ENCODE results near the gene SDHAF3.
A peak's percentile ranks its signal among the peaks of the same experiment; 100 is the strongest.
"Not testable (repeated sequence)": the region's sequence is repeated elsewhere in the genome, so short reads cannot be mapped to it uniquely, and the experiment has no call there.

Gene SDHAF3

GRCh38 chr7:97117372-97118188, at the start of gene SDHAF3:
Gene SDHAF3, plus strand, starts transcription at chr7:97117698. Its CDS starts 26 bp downstream, at chr7:97117724.
- DNase-seq (ENCODE audit: low spot score): peak; percentile 99

DNA sequence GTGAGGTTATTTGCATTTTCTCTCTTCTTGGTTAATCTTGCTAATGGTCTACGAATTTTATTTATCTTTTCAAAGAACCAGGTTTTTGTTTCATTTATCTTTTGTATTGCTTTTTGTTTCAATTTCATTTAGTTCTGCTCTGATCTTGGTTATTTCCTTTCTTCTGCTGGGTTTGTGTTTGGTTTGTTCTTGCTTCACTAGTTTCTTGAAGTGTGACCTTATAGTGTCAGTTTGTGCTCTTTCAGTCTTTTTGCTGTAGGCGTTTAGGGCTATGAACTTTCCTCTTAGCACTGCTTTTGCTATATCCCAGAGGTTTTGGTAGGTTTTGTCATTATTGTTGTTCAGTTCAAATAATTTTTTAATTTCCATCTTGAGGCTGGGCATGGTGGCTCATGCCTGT, 45.5 kb upstream of the SDHAF3 start:
- DNase-seq (ENCODE audit: low spot score): not testable (repeated sequence)

DNA sequence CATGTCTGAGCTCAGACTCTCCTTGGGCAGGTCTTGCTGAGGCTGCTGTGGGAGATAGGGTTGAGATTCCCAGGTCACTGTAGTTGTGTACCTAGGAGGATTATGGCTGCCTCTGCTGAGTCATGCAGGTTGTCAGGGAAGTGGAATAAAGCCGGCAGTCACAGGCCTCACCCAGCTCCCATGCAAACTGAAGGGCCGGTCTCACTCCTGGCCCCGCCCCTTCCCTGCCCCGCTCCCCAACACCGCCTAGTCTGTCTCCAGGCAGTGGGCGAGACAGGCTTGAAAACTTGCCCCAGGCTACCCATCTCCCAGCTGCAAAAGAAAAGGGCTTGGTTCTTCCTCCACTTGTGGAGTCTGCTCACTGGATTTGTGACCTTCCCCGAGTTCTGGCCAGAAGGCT, 41.6 kb upstream of the SDHAF3 start:
- no peak for DNase-seq (ENCODE audit: low spot score)

DNA sequence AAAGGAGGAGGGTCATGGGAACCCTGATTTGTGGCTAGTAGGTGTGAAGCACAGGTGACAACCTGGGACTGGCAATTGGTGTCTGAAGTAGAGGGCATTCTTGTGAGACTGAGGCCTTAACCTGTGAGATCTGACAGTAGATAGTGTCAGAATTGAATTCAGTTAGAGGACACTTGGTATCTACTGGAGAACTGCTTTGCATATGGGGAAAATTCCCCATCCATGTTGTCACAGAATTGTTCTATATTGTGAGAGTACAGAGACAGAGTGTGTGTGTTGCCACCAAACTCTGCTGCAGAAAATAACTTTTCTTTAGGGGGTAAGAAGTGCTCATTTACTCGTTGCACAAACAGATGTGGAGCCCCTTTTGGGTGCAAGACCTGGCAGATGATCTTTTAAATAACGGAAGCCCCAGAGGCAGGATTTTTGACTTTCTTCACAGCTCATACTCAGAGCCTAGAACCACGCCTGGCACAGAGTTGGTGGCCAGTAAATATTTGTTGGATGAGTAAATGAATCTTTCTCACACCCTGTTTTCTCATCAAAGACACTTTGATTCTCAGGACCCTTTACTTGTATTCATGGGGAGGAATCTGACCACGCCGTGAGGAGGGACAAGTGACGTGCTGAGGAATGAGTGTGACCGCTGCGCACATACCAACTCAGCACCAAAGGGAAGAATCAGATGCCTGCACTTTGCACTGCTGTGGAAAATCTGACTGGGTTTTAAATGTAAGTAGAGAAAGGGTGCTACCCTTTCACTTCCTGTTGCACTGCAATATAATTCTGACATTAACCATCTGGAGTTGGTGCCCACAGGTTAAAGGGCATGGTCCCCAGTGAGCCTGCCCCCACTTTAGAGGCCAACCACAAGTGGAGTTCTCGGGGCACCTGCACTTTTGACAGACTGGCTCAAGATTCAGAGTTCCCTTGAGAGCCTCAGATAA, 39.2 kb upstream of the SDHAF3 start:
- DNase-seq (ENCODE audit: low spot score): no peak

DNA sequence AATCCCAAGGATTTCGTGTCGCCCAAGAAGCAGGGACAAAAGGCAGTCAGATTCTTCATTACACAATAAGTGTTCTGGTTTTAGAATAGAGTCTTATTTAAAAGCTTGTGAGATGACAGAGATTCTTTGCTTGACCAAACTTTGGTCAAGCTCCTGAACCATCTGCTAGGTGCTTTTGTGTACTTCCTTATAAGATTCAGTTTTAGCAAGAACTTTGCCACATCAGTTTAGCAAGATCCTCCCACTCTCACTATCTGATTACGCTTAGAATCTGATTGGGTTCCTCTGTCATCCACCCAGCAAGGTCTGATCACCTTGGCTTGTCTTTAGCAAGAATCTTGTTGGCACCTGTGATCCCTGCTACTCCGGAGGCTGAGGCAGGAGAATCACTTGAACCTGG, 38.2 kb upstream of the SDHAF3 start:
- no peak for DNase-seq (ENCODE audit: low spot score)

GRCh38 chr7:97081521-97082300, 35.8 kb upstream of the SDHAF3 start:
- DNase-seq (ENCODE audit: low spot score): no peak

DNA sequence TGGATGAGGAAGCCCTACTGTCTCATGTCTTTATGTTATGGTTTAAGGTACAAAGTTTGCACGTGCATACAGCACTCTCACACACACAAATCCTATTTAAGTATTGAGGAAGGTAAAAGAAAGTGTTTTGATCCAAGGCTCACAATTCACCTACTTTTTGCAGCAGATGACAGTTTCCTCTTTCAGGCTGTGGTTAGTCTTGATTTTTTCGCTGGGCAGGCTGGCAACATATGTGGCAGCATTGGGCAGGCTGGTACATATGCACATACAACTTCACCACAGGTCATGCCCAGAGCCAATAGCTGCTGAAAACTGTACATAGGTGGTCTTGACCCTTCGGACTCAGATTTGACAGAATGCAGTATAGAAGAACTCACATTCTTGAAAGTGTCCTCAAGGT, 29.1 kb upstream of the SDHAF3 start:
- no peak for DNase-seq (ENCODE audit: low spot score)

DNA sequence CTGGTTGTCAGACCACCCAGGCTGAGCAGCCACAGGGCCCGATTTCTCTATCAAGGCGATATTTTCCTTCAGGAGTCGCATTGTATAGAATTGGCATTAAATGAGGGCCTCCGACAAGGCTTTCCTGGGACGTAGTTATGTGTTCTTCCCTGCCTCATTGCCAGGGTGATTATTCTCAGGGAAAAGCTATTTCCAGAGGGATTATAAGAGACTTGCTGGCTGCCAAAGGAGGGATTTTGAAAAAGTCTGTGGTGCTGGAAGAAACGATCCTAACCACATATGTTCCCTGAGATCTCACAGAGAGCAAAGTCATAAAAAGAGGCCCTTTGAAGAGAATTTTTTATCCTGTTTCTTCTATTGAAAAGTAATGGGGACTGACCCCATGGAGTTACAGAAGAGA, 27.7 kb upstream of the SDHAF3 start:
- DNase-seq (ENCODE audit: low spot score): no peak

GRCh38 chr7:97090761-97091353, 26.6 kb upstream of the SDHAF3 start:
- DNase-seq (ENCODE audit: low spot score): no peak

GRCh38 chr7:97094284-97094930, 23.1 kb upstream of the SDHAF3 start:
- no peak for DNase-seq (ENCODE audit: low spot score)

DNA sequence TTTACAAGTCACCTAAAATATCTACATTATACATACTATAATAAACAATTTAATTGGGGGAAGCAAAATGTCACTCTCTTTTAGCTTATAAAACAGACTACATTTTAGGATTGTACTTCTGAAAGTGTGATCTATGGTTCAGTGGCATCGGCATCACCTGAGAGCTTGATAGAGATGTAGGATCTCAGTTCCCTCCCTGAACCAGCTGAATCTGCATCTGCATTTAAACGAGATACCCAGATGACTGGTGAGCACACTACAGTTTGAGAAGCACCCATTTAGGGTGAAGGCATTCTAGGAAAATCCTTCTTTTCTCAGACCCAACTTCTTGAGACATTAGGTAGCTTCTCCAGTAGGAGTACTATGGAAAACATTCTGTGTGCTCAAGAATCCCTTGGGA, 21.5 kb upstream of the SDHAF3 start:
- DNase-seq (ENCODE audit: low spot score): no peak

- DNase-seq (ENCODE audit: low spot score): no peak
Observed at GRCh38 chr7:97096661-97097060, 20.8 kb upstream of the SDHAF3 start.

- DNase-seq (ENCODE audit: low spot score): peak; percentile 69
Observed at GRCh38 chr7:97104719-97105238, 12.7 kb upstream of the SDHAF3 start.

- DNase-seq (ENCODE audit: low spot score): no peak
Observed at GRCh38 chr7:97107192-97107800, 10.2 kb upstream of the SDHAF3 start.

GRCh38 chr7:97116308-97116707, 1.2 kb upstream of the SDHAF3 start:
- DNase-seq (ENCODE audit: low spot score): no peak

DNA sequence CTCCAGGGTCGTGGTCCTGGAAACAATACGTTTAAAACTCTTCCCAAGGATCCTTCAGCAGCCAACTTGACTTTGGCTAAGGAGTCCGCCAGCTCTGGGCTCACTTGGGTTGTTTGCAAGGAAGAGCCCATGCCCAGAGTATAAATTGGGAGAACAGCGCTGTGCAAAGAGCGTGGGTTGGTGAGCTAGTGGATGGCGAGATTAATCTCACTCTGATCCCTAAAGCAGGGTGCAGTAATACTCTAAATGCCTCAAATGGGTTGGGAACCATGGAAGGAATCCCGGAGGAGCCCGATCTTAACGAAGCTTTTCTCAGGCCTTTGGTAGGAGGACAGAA, 495 bp upstream of the SDHAF3 start:
- DNase-seq (ENCODE audit: low spot score): no peak

DNA sequence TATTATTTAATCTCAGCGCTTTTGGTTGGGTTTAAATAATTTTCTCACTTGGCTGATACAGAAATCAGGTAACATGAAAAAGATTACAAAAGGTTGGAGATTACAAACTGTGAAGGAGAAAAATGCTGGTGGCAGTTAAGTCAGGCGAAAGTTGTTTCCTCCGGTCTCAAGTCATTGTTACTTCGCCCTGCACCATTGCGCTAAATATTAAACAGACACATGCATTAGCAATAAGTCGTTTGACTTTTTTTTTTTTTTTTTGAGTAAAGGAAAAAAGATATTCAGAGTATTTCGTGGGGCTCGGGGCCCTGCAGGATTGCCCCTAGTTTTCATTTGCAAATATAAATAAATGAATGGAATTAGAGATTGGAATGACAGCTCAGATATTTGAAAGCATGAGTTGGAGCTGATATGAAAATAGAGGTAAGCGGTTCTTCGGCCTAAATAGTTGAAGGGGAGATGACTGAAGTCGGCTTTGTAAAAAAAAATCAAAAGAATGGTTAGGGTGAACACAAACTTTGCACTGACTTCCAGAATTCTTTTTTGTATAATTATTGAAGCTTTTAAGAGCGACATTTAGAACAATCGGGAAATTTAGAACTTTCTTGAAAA, 914 bp downstream of the SDHAF3 start:
- DNase-seq (ENCODE audit: low spot score): no peak

GRCh38 chr7:97119747-97120146, 2.2 kb downstream of the SDHAF3 start:
- DNase-seq (ENCODE audit: low spot score): no peak

GRCh38 chr7:97120713-97121457, 3.4 kb downstream of the SDHAF3 start:
- no peak for DNase-seq (ENCODE audit: low spot score)

DNA sequence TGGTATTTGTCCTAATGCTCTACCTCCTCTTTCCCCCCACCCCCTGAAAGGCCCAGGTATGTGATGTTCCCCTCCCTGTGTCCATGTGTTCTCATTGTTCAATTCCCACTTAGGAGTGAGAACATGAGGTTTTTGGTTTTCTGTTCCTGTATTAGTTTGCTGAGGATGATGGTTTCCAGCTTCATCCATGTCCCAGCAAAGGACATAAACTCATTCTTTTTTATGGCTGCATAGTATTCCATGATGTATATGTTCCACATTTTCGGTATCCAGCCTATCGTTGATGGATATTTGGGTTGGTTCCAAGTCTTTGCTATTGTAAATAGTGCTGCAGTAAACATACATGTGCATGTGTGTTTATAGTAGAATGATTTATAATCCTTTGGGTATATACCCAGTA, 5.6 kb downstream of the SDHAF3 start:
- not testable (repeated sequence) for DNase-seq (ENCODE audit: low spot score)
